HEK293 (cell line): ENCODE measurements around the gene DES.

Experiments
- CTCF ChIA-PET: fragments of 350-600 bp; formaldehyde crosslinking; extraction: SDS; loops from one replicate; lab custom pipeline; 2021; ENCODE audit warnings: antibody characterized with exemption; lab: Yijun Ruan, JAX
- POLR2A ChIA-PET: fragments of 300-600 bp; formaldehyde crosslinking; extraction: SDS; loops from one replicate; lab custom pipeline; 2020; ENCODE audit warnings: antibody characterized with exemption, inconsistent platforms; lab: Yijun Ruan, JAX
- H3K27ac ChIP-seq: fragments of 200-500 bp; sonication (Bioruptor generic); 2 replicates; pipeline ENCODE4 v1.5.1; 2014; ENCODE audit warnings: low read depth, low read length, control low read depth, inconsistent platforms; ENCODE audit errors: extremely low read depth
- H3K36me3 ChIP-seq, 2 experiments: fragments of 200-500 bp in 1 of 2; sonication (Bioruptor generic) in 1 of 2; 1 replicate in 1 of 2; 2 replicates in 1 of 2; pipeline ENCODE4 v1.5.1; 2014 to 2017; ENCODE audit warnings: inconsistent platforms in 2 of 2, low read length in 2 of 2; ENCODE audit not compliant: control insufficient read depth in 2 of 2, insufficient read depth in 1 of 2
- H3K4me1 ChIP-seq: fragments of 200-500 bp; sonication (Bioruptor generic); 2 replicates; pipeline ENCODE4 v1.5.1; 2014; ENCODE audit warnings: mild to moderate bottlenecking, low read length, inconsistent platforms; ENCODE audit not compliant: control insufficient read depth, insufficient read depth
- H3K4me3 ChIP-seq: 2 replicates; pipeline ENCODE4 v1.5.1; 2011; ENCODE audit warnings: low read depth, mild to moderate bottlenecking, control low read depth, low read length, moderate library complexity
- H3K9me3 ChIP-seq: fragments of 200-500 bp; sonication (Bioruptor generic); 2 replicates; pipeline ENCODE4 v1.5.1; 2014; ENCODE audit warnings: low read depth, low read length, inconsistent platforms; ENCODE audit not compliant: control insufficient read depth, insufficient read depth
- ZBTB20 ChIP-seq: fragments of 450-650 bp; formaldehyde crosslinking; IDR thresholded peaks from 2 replicates; pipeline ENCODE4 v1.5.1; 2016; ENCODE audit warnings: missing biosample characterization, missing genetic modification characterization
- ZNF16 ChIP-seq: fragments of 450-650 bp; formaldehyde crosslinking; IDR thresholded peaks from 2 replicates; pipeline ENCODE4 v1.5.1; 2016; ENCODE audit warnings: low read depth, missing biosample characterization, missing genetic modification characterization
- ZNF175 ChIP-seq: fragments of 450-650 bp; formaldehyde crosslinking; IDR thresholded peaks from 2 replicates; pipeline ENCODE4 v1.5.1; 2016; ENCODE audit warnings: missing biosample characterization, missing genetic modification characterization
- ZNF19 ChIP-seq: fragments of 450-650 bp; formaldehyde crosslinking; IDR thresholded peaks from 2 replicates; pipeline ENCODE4; 2016; ENCODE audit warnings: missing biosample characterization, missing genetic modification characterization, low read depth
- ZNF202 ChIP-seq: fragments of 450-650 bp; formaldehyde crosslinking; IDR thresholded peaks from 2 replicates; pipeline ENCODE4 v1.5.1; 2016; ENCODE audit warnings: missing biosample characterization, missing genetic modification characterization, borderline replicate concordance
- ZNF335 ChIP-seq: fragments of 450-650 bp; formaldehyde crosslinking; conservative IDR thresholded peaks from 2 replicates; pipeline ENCODE4 v1.5.1; 2016; ENCODE audit warnings: missing biosample characterization, missing genetic modification characterization
- ZNF521 ChIP-seq: fragments of 450-650 bp; formaldehyde crosslinking; IDR thresholded peaks from 2 replicates; pipeline ENCODE4 v1.5.1; 2017; ENCODE audit warnings: missing biosample characterization, mild to moderate bottlenecking, missing genetic modification characterization
- ZNF596 ChIP-seq: fragments of 450-650 bp; IDR thresholded peaks from 2 replicates; pipeline ENCODE4 v1.5.0; 2018; ENCODE audit warnings: missing biosample characterization, mild to moderate bottlenecking, missing genetic modification characterization, moderate library complexity
- ZNF624 ChIP-seq: fragments of 450-650 bp; formaldehyde crosslinking; IDR thresholded peaks from 2 replicates; pipeline ENCODE4 v1.5.1; 2017; ENCODE audit warnings: missing biosample characterization, missing genetic modification characterization
- ZNF629 ChIP-seq: fragments of 450-650 bp; formaldehyde crosslinking; IDR thresholded peaks from 2 replicates; pipeline ENCODE4 v1.5.1; 2017; ENCODE audit warnings: missing biosample characterization, missing genetic modification characterization
- ZNF76 ChIP-seq: fragments of 450-650 bp; formaldehyde crosslinking; IDR thresholded peaks from 2 replicates; pipeline ENCODE4; 2016; ENCODE audit warnings: low read depth, missing biosample characterization, missing genetic modification characterization, borderline replicate concordance
- ZNF768 ChIP-seq: fragments of 450-650 bp; formaldehyde crosslinking; IDR thresholded peaks from 2 replicates; pipeline ENCODE4 v1.5.1; 2018; ENCODE audit warnings: missing biosample characterization, mild to moderate bottlenecking, missing genetic modification characterization
- ZNF830 ChIP-seq: fragments of 450-650 bp; IDR thresholded peaks from 2 replicates; pipeline ENCODE4 v1.5.0; 2018; ENCODE audit warnings: missing biosample characterization, missing genetic modification characterization, low read depth, mild to moderate bottlenecking, moderate library complexity
- ZNF843 ChIP-seq: fragments of 450-650 bp; formaldehyde crosslinking; IDR thresholded peaks from 2 replicates; pipeline ENCODE4 v1.5.1; 2016; ENCODE audit warnings: missing biosample characterization, missing genetic modification characterization
- ZSCAN23 ChIP-seq: fragments of 450-650 bp; formaldehyde crosslinking; IDR thresholded peaks from 2 replicates; pipeline ENCODE4 v1.5.1; 2016; ENCODE audit warnings: missing biosample characterization, missing genetic modification characterization
- TF ChIP-seq, protein P1 (sequence below): fragments of 450-650 bp; formaldehyde crosslinking; IDR thresholded peaks from 2 replicates; pipeline ENCODE4 v1.5.1; 2016; ENCODE audit warnings: missing biosample characterization, missing genetic modification characterization
- TF ChIP-seq, protein P2 (sequence below): fragments of 450-650 bp; formaldehyde crosslinking; IDR thresholded peaks from 2 replicates; pipeline ENCODE4 v1.5.1; 2016; ENCODE audit warnings: missing biosample characterization, missing genetic modification characterization, low read depth
- TF ChIP-seq, protein P3 (sequence below): IDR thresholded peaks from 2 replicates; pipeline ENCODE4 v1.6.1; 2011; ENCODE audit warnings: mild to moderate bottlenecking, low read depth, low read length, borderline replicate concordance
- TF ChIP-seq, protein P4 (sequence below): fragments of 450-650 bp; formaldehyde crosslinking; IDR thresholded peaks from 2 replicates; pipeline ENCODE4 v1.5.1; 2016; ENCODE audit warnings: missing biosample characterization, missing genetic modification characterization, borderline replicate concordance
- TF ChIP-seq, protein P5 (sequence below): fragments of 450-650 bp; formaldehyde crosslinking; IDR thresholded peaks from 2 replicates; pipeline ENCODE4 v1.5.1; 2017; ENCODE audit warnings: missing biosample characterization, missing genetic modification characterization
- TF ChIP-seq, protein P6 (sequence below): fragments of 450-650 bp; formaldehyde crosslinking; IDR thresholded peaks from 2 replicates; pipeline ENCODE4 v1.5.1; 2016; ENCODE audit warnings: missing biosample characterization, missing genetic modification characterization

The DES gene

DNA sequence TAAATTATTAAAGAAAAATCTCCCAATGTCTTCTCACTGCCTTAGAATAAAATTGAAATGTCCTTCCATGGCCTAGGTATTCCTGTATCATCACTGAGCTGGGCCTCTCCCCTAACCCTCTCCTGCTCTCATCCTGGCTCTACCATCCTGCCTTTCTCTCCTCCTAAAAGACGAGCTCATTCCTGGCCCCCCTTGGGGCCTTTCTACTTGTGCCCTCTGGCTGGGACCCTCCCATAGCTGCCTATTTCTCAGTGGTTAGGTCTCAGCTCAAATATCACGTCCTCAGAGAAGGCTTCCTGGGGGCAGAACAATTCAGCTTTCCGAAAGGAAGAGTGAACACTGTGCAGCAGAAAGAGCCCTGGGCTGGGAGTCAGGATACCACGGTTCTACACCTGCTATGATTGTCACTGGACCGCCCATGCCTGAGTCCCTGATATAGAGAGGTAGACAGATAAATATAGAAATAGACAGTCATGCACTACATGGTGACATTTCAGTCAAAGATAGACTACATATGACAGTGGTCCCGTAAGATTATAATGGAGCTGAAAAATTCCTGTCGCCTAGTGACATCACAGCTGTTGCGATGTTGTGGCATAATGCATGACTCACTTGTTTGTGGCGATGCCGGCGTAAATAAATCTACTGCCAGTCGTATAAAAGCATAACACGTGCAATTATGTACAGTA is 39.9 kb upstream of the DES start:
- CTCF ChIA-PET = interaction anchor here (0.9 to 1.0 kb wide), 2 partner anchors 24 to 26 kb away, joined by 3 read pairs; no protein-coding TSS in a partner anchor
- no peaks in the 10 kb centered on the region for H3K4me1 ChIP-seq

DNA sequence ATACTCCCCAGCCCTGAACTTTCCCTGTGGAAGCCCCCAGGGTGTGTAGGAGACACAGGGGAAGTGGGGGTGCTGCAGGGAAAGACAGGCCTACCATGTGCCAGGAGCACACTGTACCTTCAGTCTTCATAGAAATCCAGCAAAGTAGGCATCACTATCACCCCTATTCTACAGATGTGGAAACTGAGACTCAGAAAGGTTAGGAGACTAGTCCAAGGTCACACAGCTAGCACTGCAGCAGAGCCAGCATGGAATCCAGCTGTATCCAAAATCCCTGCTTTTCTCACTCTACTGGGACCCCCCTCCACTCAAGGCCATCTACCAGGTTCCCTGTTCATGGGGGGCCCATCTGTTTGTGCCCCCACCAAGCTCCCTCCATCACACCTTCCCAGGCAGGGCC is 37.3 kb upstream of the DES start:
- CTCF ChIA-PET = no interaction called here
- TF ChIP-seq, protein P1, sequence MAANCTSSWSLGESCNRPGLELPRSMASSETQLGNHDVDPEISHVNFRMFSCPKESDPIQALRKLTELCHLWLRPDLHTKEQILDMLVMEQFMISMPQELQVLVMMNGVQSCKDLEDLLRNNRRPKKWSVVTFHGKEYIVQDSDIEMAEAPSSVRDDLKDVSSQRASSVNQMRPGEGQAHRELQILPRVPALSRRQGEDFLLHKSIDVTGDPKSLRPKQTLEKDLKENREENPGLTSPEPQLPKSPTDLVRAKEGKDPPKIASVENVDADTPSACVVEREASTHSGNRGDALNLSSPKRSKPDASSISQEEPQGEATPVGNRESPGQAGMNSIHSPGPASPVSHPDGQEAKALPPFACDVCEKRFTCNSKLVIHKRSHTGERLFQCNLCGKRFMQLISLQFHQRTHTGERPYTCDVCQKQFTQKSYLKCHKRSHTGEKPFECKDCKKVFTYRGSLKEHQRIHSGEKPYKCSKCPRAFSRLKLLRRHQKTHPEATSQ (tag by site-specific recombination) = no peak
- no peak for TF ChIP-seq ZNF19 (tag by site-specific recombination)
- TF ChIP-seq, protein P2, sequence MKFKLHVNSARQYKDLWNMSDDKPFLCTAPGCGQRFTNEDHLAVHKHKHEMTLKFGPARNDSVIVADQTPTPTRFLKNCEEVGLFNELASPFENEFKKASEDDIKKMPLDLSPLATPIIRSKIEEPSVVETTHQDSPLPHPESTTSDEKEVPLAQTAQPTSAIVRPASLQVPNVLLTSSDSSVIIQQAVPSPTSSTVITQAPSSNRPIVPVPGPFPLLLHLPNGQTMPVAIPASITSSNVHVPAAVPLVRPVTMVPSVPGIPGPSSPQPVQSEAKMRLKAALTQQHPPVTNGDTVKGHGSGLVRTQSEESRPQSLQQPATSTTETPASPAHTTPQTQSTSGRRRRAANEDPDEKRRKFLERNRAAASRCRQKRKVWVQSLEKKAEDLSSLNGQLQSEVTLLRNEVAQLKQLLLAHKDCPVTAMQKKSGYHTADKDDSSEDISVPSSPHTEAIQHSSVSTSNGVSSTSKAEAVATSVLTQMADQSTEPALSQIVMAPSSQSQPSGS = no peak
- TF ChIP-seq, protein P3, sequence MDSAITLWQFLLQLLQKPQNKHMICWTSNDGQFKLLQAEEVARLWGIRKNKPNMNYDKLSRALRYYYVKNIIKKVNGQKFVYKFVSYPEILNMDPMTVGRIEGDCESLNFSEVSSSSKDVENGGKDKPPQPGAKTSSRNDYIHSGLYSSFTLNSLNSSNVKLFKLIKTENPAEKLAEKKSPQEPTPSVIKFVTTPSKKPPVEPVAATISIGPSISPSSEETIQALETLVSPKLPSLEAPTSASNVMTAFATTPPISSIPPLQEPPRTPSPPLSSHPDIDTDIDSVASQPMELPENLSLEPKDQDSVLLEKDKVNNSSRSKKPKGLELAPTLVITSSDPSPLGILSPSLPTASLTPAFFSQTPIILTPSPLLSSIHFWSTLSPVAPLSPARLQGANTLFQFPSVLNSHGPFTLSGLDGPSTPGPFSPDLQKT = no peak
- TF ChIP-seq ZNF624 (tag by site-specific recombination) = no peak
- no peak for TF ChIP-seq ZBTB20 (tag by site-specific recombination)
- TF ChIP-seq ZSCAN23 = no peak
- TF ChIP-seq ZNF202 (tag by site-specific recombination) = no peak
- TF ChIP-seq, protein P4, sequence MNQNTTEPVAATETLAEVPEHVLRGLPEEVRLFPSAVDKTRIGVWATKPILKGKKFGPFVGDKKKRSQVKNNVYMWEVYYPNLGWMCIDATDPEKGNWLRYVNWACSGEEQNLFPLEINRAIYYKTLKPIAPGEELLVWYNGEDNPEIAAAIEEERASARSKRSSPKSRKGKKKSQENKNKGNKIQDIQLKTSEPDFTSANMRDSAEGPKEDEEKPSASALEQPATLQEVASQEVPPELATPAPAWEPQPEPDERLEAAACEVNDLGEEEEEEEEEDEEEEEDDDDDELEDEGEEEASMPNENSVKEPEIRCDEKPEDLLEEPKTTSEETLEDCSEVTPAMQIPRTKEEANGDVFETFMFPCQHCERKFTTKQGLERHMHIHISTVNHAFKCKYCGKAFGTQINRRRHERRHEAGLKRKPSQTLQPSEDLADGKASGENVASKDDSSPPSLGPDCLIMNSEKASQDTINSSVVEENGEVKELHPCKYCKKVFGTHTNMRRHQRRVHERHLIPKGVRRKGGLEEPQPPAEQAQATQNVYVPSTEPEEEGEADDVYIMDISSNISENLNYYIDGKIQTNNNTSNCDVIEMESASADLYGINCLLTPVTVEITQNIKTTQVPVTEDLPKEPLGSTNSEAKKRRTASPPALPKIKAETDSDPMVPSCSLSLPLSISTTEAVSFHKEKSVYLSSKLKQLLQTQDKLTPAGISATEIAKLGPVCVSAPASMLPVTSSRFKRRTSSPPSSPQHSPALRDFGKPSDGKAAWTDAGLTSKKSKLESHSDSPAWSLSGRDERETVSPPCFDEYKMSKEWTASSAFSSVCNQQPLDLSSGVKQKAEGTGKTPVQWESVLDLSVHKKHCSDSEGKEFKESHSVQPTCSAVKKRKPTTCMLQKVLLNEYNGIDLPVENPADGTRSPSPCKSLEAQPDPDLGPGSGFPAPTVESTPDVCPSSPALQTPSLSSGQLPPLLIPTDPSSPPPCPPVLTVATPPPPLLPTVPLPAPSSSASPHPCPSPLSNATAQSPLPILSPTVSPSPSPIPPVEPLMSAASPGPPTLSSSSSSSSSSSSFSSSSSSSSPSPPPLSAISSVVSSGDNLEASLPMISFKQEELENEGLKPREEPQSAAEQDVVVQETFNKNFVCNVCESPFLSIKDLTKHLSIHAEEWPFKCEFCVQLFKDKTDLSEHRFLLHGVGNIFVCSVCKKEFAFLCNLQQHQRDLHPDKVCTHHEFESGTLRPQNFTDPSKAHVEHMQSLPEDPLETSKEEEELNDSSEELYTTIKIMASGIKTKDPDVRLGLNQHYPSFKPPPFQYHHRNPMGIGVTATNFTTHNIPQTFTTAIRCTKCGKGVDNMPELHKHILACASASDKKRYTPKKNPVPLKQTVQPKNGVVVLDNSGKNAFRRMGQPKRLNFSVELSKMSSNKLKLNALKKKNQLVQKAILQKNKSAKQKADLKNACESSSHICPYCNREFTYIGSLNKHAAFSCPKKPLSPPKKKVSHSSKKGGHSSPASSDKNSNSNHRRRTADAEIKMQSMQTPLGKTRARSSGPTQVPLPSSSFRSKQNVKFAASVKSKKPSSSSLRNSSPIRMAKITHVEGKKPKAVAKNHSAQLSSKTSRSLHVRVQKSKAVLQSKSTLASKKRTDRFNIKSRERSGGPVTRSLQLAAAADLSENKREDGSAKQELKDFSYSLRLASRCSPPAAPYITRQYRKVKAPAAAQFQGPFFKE (tag by site-specific recombination) = no peak
- no peak for TF ChIP-seq ZNF843 (tag by site-specific recombination)
- TF ChIP-seq ZNF76 (tag by site-specific recombination) = no peak
- no peak for TF ChIP-seq ZNF335 (tag by site-specific recombination)
- TF ChIP-seq ZNF521 (tag by site-specific recombination) = no peak
- TF ChIP-seq ZNF596 (tag by site-specific recombination) = no peak
- no peak for TF ChIP-seq ZNF16
- TF ChIP-seq ZNF175 (tag by site-specific recombination) = no peak
- no peak for TF ChIP-seq ZNF830 (tag by site-specific recombination)
- TF ChIP-seq, protein P5, sequence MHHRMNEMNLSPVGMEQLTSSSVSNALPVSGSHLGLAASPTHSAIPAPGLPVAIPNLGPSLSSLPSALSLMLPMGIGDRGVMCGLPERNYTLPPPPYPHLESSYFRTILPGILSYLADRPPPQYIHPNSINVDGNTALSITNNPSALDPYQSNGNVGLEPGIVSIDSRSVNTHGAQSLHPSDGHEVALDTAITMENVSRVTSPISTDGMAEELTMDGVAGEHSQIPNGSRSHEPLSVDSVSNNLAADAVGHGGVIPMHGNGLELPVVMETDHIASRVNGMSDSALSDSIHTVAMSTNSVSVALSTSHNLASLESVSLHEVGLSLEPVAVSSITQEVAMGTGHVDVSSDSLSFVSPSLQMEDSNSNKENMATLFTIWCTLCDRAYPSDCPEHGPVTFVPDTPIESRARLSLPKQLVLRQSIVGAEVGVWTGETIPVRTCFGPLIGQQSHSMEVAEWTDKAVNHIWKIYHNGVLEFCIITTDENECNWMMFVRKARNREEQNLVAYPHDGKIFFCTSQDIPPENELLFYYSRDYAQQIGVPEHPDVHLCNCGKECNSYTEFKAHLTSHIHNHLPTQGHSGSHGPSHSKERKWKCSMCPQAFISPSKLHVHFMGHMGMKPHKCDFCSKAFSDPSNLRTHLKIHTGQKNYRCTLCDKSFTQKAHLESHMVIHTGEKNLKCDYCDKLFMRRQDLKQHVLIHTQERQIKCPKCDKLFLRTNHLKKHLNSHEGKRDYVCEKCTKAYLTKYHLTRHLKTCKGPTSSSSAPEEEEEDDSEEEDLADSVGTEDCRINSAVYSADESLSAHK (tag by site-specific recombination) = no peak
- Histone ChIP-seq H3K36me3 (peaks cover 0 to 70% of the 10 kb centered on the region in 2 experiments; a peak in 2 of 3 replicates), H3K27ac (no peak overlapping the region), H3K9me3 (no peaks in the 10 kb centered on the region), H3K4me1 (no peaks in the 10 kb centered on the region), H3K4me3 (no peak overlapping the region)
- POLR2A ChIA-PET = no interaction called here

More for the DNA sequence above, 39.9 kb upstream of the DES start:
- H3K9me3 ChIP-seq = no peaks in the 10 kb centered on the region
- TF ChIP-seq, protein P6, sequence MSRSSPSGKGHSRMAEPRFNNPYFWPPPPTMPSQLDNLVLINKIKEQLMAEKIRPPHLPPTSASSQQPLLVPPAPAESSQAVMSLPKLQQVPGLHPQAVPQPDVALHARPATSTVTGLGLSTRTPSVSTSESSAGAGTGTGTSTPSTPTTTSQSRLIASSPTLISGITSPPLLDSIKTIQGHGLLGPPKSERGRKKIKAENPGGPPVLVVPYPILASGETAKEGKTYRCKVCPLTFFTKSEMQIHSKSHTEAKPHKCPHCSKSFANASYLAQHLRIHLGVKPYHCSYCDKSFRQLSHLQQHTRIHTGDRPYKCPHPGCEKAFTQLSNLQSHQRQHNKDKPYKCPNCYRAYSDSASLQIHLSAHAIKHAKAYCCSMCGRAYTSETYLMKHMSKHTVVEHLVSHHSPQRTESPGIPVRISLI = no peak
- TF ChIP-seq ZNF768 (tag by site-specific recombination) = no peak
- 0 out of 2 replicates have a peak, but pooled peaks have one; percentile 21 for TF ChIP-seq ZNF629 (tag by site-specific recombination)
- TF ChIP-seq, all 188 proteins: peak for 1
- H3K27ac ChIP-seq = no peak overlapping the region
- POLR2A ChIA-PET = interaction anchor here (2.7 kb wide), 1 partner anchor 9 kb away, joined by 11 read pairs; the partner anchor contains the start of gene DNPEP
- peaks cover 3 to 62% of the 10 kb centered on the region in 2 experiments; a peak in 2 of 3 replicates for H3K36me3 ChIP-seq
- no peak overlapping the region for H3K4me3 ChIP-seq
